Choroid plexus epithelial cell (primary cell): Measurements from ENCODE around the gene GON7.
"Not testable (repeated sequence)": the region's sequence is repeated elsewhere in the genome, so short reads cannot be mapped to it uniquely, and the experiment has no call there.

Experiments
- DNase-seq: peaks from one replicate; pipeline ENCODE4 v3.0.0-alpha.2; 2010; ENCODE audit warnings: low read depth
- H3K4me3 ChIP-seq: 2 replicates; pipeline ENCODE4 v1.5.1; 2011; ENCODE audit warnings: low read depth, mild to moderate bottlenecking, control low read depth, low read length, moderate library complexity
- CTCF ChIP-seq: conservative IDR thresholded peaks from 2 replicates; pipeline ENCODE4 v1.5.1; 2011; ENCODE audit warnings: low read depth, mild to moderate bottlenecking, control low read depth, inconsistent platforms, low read length, moderate library complexity

GON7 gene

GRCh38 chr14:93184391-93185348, 22.2 kb downstream of the GON7 start, which contains the start of the genes LYSET and MOAP1:
LYSET (plus strand) TSS chr14:93185317; CDS start chr14:93185406, 89 bp downstream.
MOAP1 (minus strand) TSS chr14:93184897; CDS start chr14:93184242, 655 bp downstream.
- DNase-seq: peak; percentile 82
- TF ChIP-seq CTCF: no peak
- H3K4me3 ChIP-seq: peak within 1 kb of the TSS; percentile 99

GRCh38 chr14:93183596-93184317, 23.1 kb downstream of the GON7 start:
- peak overlapping the region; percentile 99 for H3K4me3 ChIP-seq
- no peak for TF ChIP-seq CTCF
- DNase-seq: no peak

- no peak for DNase-seq
- no peak for TF ChIP-seq CTCF
- no peak overlapping the region for H3K4me3 ChIP-seq
Observed at GRCh38 chr14:93175492-93175891, 31.4 kb downstream of the GON7 start.

GRCh38 chr14:93174731-93175130, 32.1 kb downstream of the GON7 start:
- DNase-seq, H3K4me3 ChIP-seq: not testable (repeated sequence)

GRCh38 chr14:93173943-93174395, 32.9 kb downstream of the GON7 start:
- TF ChIP-seq CTCF: no peak
- peak; percentile 64 for DNase-seq
- H3K4me3 ChIP-seq: no peak overlapping the region

- no peak overlapping the region for H3K4me3 ChIP-seq
- DNase-seq: peak; percentile 26
- no peak for TF ChIP-seq CTCF
Observed at GRCh38 chr14:93171376-93171775, 35.5 kb downstream of the GON7 start.

GRCh38 chr14:93170141-93170540, 36.7 kb downstream of the GON7 start:
- not testable (repeated sequence) for H3K4me3 ChIP-seq, DNase-seq

GRCh38 chr14:93169619-93170018, 37.2 kb downstream of the GON7 start:
- H3K4me3 ChIP-seq, DNase-seq: not testable (repeated sequence)

GRCh38 chr14:93168610-93169009, 38.3 kb downstream of the GON7 start:
- DNase-seq, H3K4me3 ChIP-seq: not testable (repeated sequence)

GRCh38 chr14:93165271-93166265, 41.3 kb downstream of the GON7 start:
- DNase-seq, H3K4me3 ChIP-seq: not testable (repeated sequence)
